ENCODE results near the gene GBF1. TPM values are rescaled to one million over a fixed set of nuclear protein-coding genes. Genes with fewer than 3 reads are reported as not detected.

Gene GBF1
- polyA plus RNA-seq, 1 of the 3 experiments (the other 2 are of a cell fraction): 12.3 TPM

GRCh38 chr10:102399217-102400021 lies 154.1 kb downstream of the GBF1 start (continued):
- TF ChIP-seq EP300 (IDR thresholded peaks at IDR 0.05; ENCODE audit: borderline replicate concordance in 1 of 2, low read depth in 1 of 2, low read length in 1 of 2) (no peak), ELF1 (IDR thresholded peaks at IDR 0.05) (no peak), MXI1 (IDR thresholded peaks at IDR 0.05; ENCODE audit: low read depth, low read length) (peak; percentile 74; the same call in 1 of the 2 replicates), MAX (IDR thresholded peaks at IDR 0.05; ENCODE audit: low read depth) (peak; percentile 54; the same call in 1 of the 2 replicates), IRF3 (IDR thresholded peaks at IDR 0.05; ENCODE audit: low read depth, low read length) (no peak), SMC3 (IDR thresholded peaks at IDR 0.05; ENCODE audit: low read depth, low read length) (peak; percentile 69), YY1 (IDR thresholded peaks at IDR 0.05; ENCODE audit: low read depth) (no peak), FOXM1 (IDR thresholded peaks at IDR 0.05; ENCODE audit: low read depth) (no peak), GATA2 (CRISPR knock-in tag; IDR thresholded peaks at IDR 0.05) (0 out of 2 replicates have a peak, but pooled peaks have one; percentile 18), USF2 (IDR thresholded peaks at IDR 0.05; ENCODE audit: borderline replicate concordance, low read depth, low read length) (no peak), EZH2phosphoT487 (IDR thresholded peaks at IDR 0.05; ENCODE audit: borderline replicate concordance, low read depth) (no peak), ZBTB33 (IDR thresholded peaks at IDR 0.05; ENCODE audit: borderline replicate concordance, low read depth) (no peak), RCOR1 (IDR thresholded peaks at IDR 0.05; ENCODE audit: low read length) (peak; percentile 60; the same call in 1 of the 2 replicates), MEF2A (IDR thresholded peaks at IDR 0.05; ENCODE audit: borderline replicate concordance, low read depth) (no peak), FOSL2 (IDR thresholded peaks at IDR 0.05; ENCODE audit: borderline replicate concordance, low read depth) (no peak), CHD2 (IDR thresholded peaks at IDR 0.05; ENCODE audit: low read length, partially characterized antibody) (no peak), RXRA (IDR thresholded peaks at IDR 0.05; ENCODE audit: borderline replicate concordance, low read depth) (no peak), RFX5 (IDR thresholded peaks at IDR 0.05; ENCODE audit: low read length) (no peak)
